Natural killer cell (primary cell): ENCODE results near the gene LIN7B. TPM values are rescaled to one million over a fixed set of nuclear protein-coding genes. Genes with fewer than 3 reads are reported as not detected.
"Not testable (repeated sequence)": the region's sequence is repeated elsewhere in the genome, so short reads cannot be mapped to it uniquely, and the experiment has no call there.

ENCODE experiments used
- ATAC-seq, 3 donors: fragments of 150-1000 bp in 2 of 3; fragments of 200-7000 bp in 1 of 3; cut with Tn5 transposase; 1 replicate in 1 of 3; 2 replicates in 2 of 3; pipeline ENCODE4 v1.10.0; 2021; ENCODE audit warnings: mild to moderate bottlenecking in 2 of 3, moderate library complexity in 2 of 3
- DNase-seq, 2 donors: peaks; one replicate each; pipeline versions ENCODE4 v3.0.0 to v3.0.0-alpha.2; 2013 to 2021; ENCODE audit warnings: mixed read lengths in 1 of 2
- H3K27ac ChIP-seq: one replicate; pipeline ENCODE4 v1.5.1; 2013; ENCODE audit warnings: mild to moderate bottlenecking, low read length
- H3K27me3 ChIP-seq: one replicate; pipeline ENCODE4 v1.6.1; 2013; ENCODE audit warnings: low read length; ENCODE audit not compliant: control insufficient read depth, insufficient read depth
- H3K36me3 ChIP-seq: one replicate; pipeline ENCODE4 v1.6.1; 2013; ENCODE audit warnings: low read length; ENCODE audit not compliant: control insufficient read depth, insufficient read depth
- H3K4me1 ChIP-seq: one replicate; pipeline ENCODE4 v1.6.1; 2013; ENCODE audit warnings: low read length; ENCODE audit not compliant: control insufficient read depth, insufficient read depth
- H3K4me3 ChIP-seq: one replicate; pipeline ENCODE4 v1.5.1; 2013; ENCODE audit warnings: low read length
- H3K9me3 ChIP-seq: one replicate; pipeline ENCODE4 v1.6.1; 2013; ENCODE audit warnings: low read length; ENCODE audit not compliant: control insufficient read depth, insufficient read depth
- H3K27ac Mint-ChIP-seq, 2 donors: one replicate each; pipeline ENCODE4 v1.8.0; 2022; ENCODE audit warnings: mild to moderate bottlenecking in 2 of 2, mixed read lengths in 2 of 2, moderate library complexity in 1 of 2
- H3K27me3 Mint-ChIP-seq, 2 donors: one replicate each; pipeline ENCODE4 v1.8.0; 2022; ENCODE audit warnings: low read depth in 2 of 2, mixed read lengths in 2 of 2
- H3K36me3 Mint-ChIP-seq: one replicate; pipeline ENCODE4 v1.8.0; 2022; ENCODE audit warnings: mixed read lengths
- H3K4me1 Mint-ChIP-seq, 2 donors: one replicate each; pipeline ENCODE4 v1.8.0; 2022; ENCODE audit warnings: mixed read lengths in 2 of 2
- H3K4me3 Mint-ChIP-seq: one replicate; pipeline ENCODE4 v1.8.0; 2022; ENCODE audit warnings: mild to moderate bottlenecking, moderate library complexity, mixed read lengths
- H3K9me3 Mint-ChIP-seq, 2 donors: one replicate each; pipeline ENCODE4 v1.8.0; 2022; ENCODE audit warnings: mixed read lengths in 2 of 2
- CTCF ChIP-seq: fragments of 200-600 bp; IDR thresholded peaks from one replicate; pipeline ENCODE4 v1.8.0; 2022; ENCODE audit warnings: antibody characterized with exemption
- WGBS: methylation state at CpG from one replicate; pipeline ENCODE4 v1.1.7; 2013; ENCODE audit warnings: missing lambda C conversion rate; ENCODE audit not compliant: insufficient coverage; 5-methylcytosine and 5-hydroxymethylcytosine counted together
- intact Hi-C: fragments of 100-400 bp; cut with micrococcal nuclease; formaldehyde crosslinking; loops from one replicate; pipeline ENCODE4 v1.14.2; 2022
- total RNA-seq, 4 donors: library from RNA; stranded (reverse); fragments of 120-200 nt in 1 of 4; gene quantifications; one replicate each; pipeline versions ENCODE4 v1.2.3 to v1.2.4, GENCODE V29; 2013 to 2022

LIN7B gene
- total RNA-seq, 3 donors from 2014 or later (not counting 1 experiment from before 2014, with no cell fraction given), result 6.2 to 8.8 (median 6.5) TPM

- peak in 1 of 2 donors; percentile 36 for DNase-seq
- WGBS, result 75% methylated on average over 20 of the region's 23 CpGs
- ATAC-seq, result no peak
- Histone ChIP-seq H3K36me3 (no peaks in the 10 kb centered on the region), H3K9me3 (no peaks in the 10 kb centered on the region), H3K27me3 (peaks cover 22% of the 10 kb centered on the region), H3K27ac (no peak overlapping the region), H3K4me1 (peaks cover 6% of the 10 kb centered on the region), H3K4me3 (no peak overlapping the region)
- Mint-ChIP-seq H3K9me3 (no peaks in the 10 kb centered on the region), H3K4me1 (peaks cover 8 to 17% of the 10 kb centered on the region in 2 donors), H3K36me3 (no peaks in the 10 kb centered on the region), H3K4me3 (peak overlapping the region; percentile 32), H3K27ac (no peak overlapping the region), H3K27me3 (peaks cover 45 to 53% of the 10 kb centered on the region in 2 donors)
- no peak for TF ChIP-seq CTCF
- intact Hi-C loops, result no loop called here
These were observed 40.4 kb upstream of the LIN7B start for GRCh38 chr19:49073514-49074378.

GRCh38 chr19:49074869-49075268 is 39.3 kb upstream of the LIN7B start:
- H3K4me3 Mint-ChIP-seq, H3K36me3 Mint-ChIP-seq: not testable (repeated sequence)

GRCh38 chr19:49080392-49080791 is 33.8 kb upstream of the LIN7B start:
- Mint-ChIP-seq H3K27me3 (peaks cover 7 to 10% of the 10 kb centered on the region in 2 donors), H3K36me3 (no peaks in the 10 kb centered on the region), H3K4me1 (peaks cover 8% of the 10 kb centered on the region in 2 donors), H3K27ac (no peak overlapping the region), H3K9me3 (no peaks in the 10 kb centered on the region), H3K4me3 (no peak overlapping the region)
- Histone ChIP-seq H3K36me3 (no peaks in the 10 kb centered on the region), H3K27ac (no peak overlapping the region), H3K4me1 (peaks cover 7% of the 10 kb centered on the region), H3K4me3 (no peak overlapping the region), H3K9me3 (no peaks in the 10 kb centered on the region), H3K27me3 (no peaks in the 10 kb centered on the region)
- ATAC-seq (no peak), DNase-seq (no peak)
- TF ChIP-seq CTCF, result no peak
- WGBS, result 97% methylated on average over 3 of the region's 4 CpGs
- intact Hi-C loops, result no loop called here

More at GRCh38 chr19:49074869-49075268, 39.3 kb upstream of the LIN7B start:
- H3K27ac Mint-ChIP-seq, DNase-seq, H3K27ac ChIP-seq, H3K4me3 ChIP-seq, intact Hi-C loops, H3K36me3 ChIP-seq, H3K9me3 Mint-ChIP-seq, ATAC-seq, H3K9me3 ChIP-seq, H3K4me1 ChIP-seq: not testable (repeated sequence)
- 24% methylated on average over 6 of the region's 9 CpGs for WGBS
- TF ChIP-seq CTCF, result peak; percentile 23
- H3K4me1 Mint-ChIP-seq, result peaks cover 8 to 17% of the 10 kb centered on the region in 2 donors
- H3K27me3 ChIP-seq, result peaks cover 22% of the 10 kb centered on the region
- H3K27me3 Mint-ChIP-seq, result peaks cover 34 to 44% of the 10 kb centered on the region in 2 donors
